IPS-NIHi7 (cell line): ENCODE data around the gene GSTO1.

ENCODE experiments used
- DNase-seq: peaks from one replicate; pipeline ENCODE4 v3.0.0; 2012; ENCODE audit warnings: mixed read lengths; ENCODE audit errors: extremely low spot score

Gene GSTO1

DNA sequence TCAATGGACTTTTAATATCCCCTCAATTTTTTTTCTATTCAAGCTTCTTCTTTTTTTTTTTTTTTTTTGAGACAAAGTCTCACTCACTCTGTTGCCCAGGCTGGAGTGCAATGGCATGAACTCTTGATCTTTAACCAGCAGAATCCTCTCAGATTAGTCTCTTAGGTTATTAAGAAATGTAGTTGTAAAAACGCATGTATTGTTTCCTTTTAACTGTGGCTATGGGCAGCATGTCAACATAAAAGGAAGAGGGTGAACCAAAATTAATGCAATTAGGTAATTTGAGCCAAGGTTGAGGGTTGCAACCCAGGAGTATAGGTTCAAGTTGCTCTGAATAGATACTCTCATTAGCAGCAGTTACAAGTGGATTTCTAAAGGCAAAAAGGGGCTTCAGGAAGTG is 4.3 kb upstream of the GSTO1 start:
- no peak for DNase-seq

GRCh38 chr10:104251443-104251842 is 3.2 kb upstream of the GSTO1 start:
- DNase-seq: no peak

GRCh38 chr10:104252368-104252767 is 2.3 kb upstream of the GSTO1 start:
- DNase-seq: no peak

- peak; percentile 58 for DNase-seq
Observed at GRCh38 chr10:104253106-104253505, 1.6 kb upstream of the GSTO1 start.

DNA sequence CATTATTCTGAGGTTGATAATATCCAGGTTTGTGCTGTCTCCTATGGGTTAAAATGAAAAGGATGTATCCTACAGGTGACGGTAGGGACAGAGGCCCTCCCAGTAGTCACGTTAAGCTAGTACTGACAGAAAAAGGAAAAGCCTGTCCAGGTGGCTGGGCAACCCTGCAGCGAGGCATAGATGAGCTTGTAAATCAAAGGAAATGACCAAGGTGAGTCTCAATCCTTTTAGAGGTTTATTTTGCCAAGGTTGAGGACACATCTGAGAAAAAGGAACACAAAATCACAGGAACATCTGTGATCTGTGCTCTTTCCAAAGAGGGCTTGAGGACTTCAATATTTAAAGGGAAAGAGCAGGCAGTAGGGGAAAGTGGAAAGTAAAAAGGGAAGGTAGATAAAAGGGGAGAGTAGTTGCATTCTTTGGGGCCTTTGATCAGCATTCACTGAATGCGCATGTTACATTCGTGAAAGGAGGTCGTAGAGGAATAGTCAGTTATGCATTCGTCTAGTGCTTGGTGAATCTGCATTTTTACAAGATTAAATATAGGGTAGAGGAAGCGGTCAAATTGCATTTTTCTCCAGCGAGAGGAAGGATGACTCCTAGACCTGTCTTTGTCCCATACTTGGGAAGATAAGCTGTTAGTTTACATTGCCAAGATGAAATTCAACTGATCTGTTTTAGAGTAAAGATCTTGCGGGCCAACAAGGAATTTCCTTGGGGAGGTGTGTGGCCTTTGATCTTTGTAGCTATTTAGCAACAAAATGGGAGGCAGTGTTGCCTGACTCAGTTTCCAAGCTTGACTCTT is 884 bp upstream of the GSTO1 start:
- DNase-seq: no peak

DNA sequence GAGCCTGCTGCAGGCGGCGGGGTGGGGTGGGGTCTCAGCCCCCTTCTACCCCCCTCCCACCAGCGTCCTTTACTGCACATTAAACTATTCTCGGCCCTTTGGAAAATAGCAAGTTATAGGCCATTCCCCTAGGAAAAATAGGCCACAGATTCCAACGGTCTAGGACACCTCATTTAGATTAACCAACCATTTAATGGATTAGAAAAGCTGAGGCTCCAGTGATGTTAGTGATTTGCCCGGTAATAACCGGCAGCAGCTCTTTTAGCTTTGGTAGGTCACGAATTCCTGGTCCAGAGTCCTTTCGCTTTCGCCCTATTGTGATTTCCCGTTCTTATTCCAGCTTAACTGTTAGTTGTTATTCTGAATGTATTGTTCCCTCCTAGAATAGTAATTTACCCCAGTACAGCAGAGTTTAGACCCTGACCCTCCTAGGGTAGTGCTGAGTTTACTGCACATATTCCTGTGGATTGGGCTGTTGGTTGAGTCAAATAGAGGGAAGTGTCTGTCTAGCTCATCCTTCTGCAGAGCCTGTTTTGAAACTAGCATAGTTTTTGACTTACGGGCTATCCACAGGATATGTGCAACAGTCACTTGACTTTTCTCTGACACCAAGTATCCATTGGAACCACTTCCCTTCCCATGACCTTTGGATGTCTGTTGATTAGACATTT is 754 bp downstream of the GSTO1 start:
- DNase-seq: no peak

GRCh38 chr10:104256335-104256961 is 1.8 kb downstream of the GSTO1 start:
- DNase-seq: no peak

DNA sequence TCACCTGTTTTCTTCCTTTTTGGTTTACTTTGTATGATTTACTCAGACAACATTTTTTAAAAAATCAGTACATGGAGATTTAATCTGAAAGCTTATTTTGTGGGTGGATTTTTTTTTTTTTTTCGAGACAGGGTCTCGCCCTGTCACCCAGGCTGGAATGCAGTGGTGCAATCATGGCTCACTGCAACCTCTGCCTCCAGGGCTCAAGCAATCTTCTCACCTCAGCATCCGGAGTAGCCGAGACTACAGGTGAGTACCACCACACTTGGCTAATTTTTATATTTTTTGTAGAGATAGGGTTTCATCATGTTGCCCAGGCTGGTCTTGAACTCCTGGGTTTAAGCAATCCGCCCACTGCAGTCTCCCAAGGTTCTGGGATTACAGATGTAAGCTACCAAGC is 2.5 kb downstream of the GSTO1 start:
- DNase-seq: no peak

DNA sequence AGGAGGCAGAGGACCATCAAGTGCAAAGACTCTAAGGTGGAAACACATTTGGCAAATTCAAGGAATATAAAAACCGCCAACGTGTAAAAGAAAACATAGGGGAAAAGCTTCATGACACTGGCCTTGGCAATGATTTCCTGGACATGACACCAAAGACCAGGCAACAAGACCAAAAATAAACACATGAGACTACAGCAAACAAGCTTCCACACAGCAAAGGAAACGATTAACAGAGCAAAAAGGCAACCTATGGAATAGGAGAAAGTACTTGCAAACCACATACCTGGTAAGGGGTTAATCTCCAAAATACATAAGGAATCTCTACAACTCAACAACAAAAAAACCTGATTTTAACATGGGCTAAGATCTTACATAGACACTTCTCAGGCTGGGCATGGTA is 3.5 kb downstream of the GSTO1 start:
- DNase-seq: no peak

GRCh38 chr10:104259456-104259855 is 4.8 kb downstream of the GSTO1 start:
- no peak for DNase-seq

GRCh38 chr10:104259999-104260774 is 5.5 kb downstream of the GSTO1 start:
- no peak for DNase-seq

- no peak for DNase-seq
Observed at GRCh38 chr10:104260775-104261115, 6.1 kb downstream of the GSTO1 start.

GRCh38 chr10:104262055-104262454 is 7.4 kb downstream of the GSTO1 start:
- DNase-seq: no peak

DNA sequence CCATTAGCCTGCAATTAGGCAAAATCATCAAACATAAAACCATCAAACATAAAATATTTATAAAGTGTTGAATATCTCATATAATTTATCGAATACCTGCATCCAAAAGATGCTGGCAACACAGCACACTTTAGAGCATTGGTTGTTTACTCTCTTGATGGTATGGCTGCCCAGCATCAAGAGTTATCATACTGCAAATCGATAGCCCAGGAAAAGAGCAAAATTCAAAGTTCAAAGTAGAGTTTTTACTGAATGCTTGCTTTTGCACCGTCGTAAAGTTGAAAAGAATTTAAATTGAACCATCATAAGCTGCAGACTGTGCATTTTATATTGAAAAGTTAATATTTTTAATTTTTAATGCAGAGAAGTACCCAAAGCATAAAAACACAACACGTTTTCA is 10.1 kb downstream of the GSTO1 start:
- no peak for DNase-seq

- no peak for DNase-seq
Observed at GRCh38 chr10:104267721-104268404, 13.2 kb downstream of the GSTO1 start.

GRCh38 chr10:104268405-104268712 is 13.7 kb downstream of the GSTO1 start:
- DNase-seq: no peak

DNA sequence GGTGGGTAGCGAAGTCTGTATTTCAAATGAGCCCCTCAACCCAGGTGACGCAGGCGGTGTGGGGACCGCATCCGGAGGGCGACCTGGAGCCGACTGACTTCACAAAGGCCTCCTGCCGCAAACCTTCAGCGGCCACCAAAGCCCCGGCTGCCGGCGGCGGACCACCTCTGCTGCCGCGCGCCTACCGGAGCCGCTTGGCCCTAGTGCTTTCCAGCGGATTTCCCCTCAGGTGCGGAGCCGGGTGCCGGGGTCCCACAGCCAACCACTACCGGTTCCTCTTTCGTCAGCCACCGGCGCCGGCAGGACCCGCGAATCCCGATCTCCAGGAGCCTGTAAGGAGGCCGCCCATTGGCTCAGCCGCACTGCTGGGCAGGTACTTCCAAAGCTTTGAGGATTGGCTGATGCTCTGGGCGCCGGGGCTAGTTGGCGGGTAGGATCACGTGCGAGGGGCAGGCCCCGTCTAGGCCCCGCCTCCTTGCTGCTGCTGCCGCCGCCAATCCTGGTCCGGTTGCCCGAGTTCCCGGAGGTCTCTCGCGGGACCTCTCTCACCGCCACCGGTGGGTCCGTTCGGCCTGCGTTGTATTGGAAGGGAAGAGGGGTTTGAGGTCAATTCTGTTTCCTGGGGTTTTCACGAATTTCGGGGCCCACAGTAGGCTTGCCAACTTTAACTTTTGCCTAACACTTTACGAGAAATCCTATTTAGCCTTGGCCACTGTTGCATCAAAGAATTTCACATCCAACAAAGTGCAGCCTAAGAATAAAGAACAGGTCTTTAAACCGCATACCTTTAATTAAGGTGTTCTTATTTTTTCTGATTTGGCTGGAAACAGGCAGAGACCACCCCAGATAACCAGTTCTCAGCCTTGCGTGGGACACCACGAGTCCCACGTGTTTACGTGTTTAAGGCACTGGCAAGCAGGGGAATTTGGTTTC is 14.3 kb downstream of the GSTO1 start, which contains the start of gene GSTO2:
Gene GSTO2 (plus strand): TSS at position 472 of the 933 bp plus-strand sequence. CDS start 5,732 bp downstream, outside the sequence.
- DNase-seq: peak; percentile 100

- DNase-seq: no peak
Observed at GRCh38 chr10:104273286-104273685, 18.6 kb downstream of the GSTO1 start.

- DNase-seq: no peak
Observed at GRCh38 chr10:104273899-104274575, 19.3 kb downstream of the GSTO1 start.
